K562 (cell line): ENCODE measurements around the gene KLK8. TPM values are rescaled to one million over a fixed set of nuclear protein-coding genes. Genes with fewer than 3 reads are reported as not detected.

Source experiments
- ATF2 ChIP-seq: sonication (generic); formaldehyde crosslinking; IDR thresholded peaks from 2 replicates; pipeline ENCODE4 v1.8.1; 2022; ENCODE audit warnings: missing genetic modification reagents
- ATF3 ChIP-seq, 2 experiments: fragments of 450-650 bp in 1 of 2; sonication (generic) in 1 of 2; formaldehyde crosslinking in 1 of 2; IDR thresholded peaks in 1 of 2; conservative IDR thresholded peaks in 1 of 2; 2 replicates each; pipeline versions ENCODE4 v1.6.1 to v1.8.1; 2016 to 2023; ENCODE audit warnings: mild to moderate bottlenecking in 2 of 2, moderate library complexity in 2 of 2, inconsistent platforms in 1 of 2, missing genetic modification reagents in 1 of 2
- CHD1 ChIP-seq: fragments of 200-600 bp; sonication (generic); IDR thresholded peaks from one replicate; pipeline ENCODE4 v1.6.1; 2012; ENCODE audit warnings: mild to moderate bottlenecking, moderate library complexity, low read length, inconsistent platforms
- CREB5 ChIP-seq: fragments of 250-450 bp; sonication (Bioruptor Pico); IDR thresholded peaks from 2 replicates; pipeline ENCODE4 v1.5.0; 2020; ENCODE audit warnings: mild to moderate bottlenecking
- CREM ChIP-seq: IDR thresholded peaks from 2 replicates; pipeline ENCODE4 v1.6.1; 2014; ENCODE audit warnings: antibody characterized with exemption, low read depth
- CUX1 ChIP-seq: fragments of 200-800 bp; sonication (Bioruptor generic); IDR thresholded peaks from 2 replicates; pipeline ENCODE4 v1.6.1; 2016; ENCODE audit warnings: missing genetic modification characterization, missing compliant biosample characterization
- DPF2 ChIP-seq: fragments of 450-650 bp; IDR thresholded peaks from 2 replicates; pipeline ENCODE4 v1.6.1; 2016
- ELF2 ChIP-seq: fragments of 250-450 bp; sonication (Bioruptor Pico); IDR thresholded peaks from 2 replicates; pipeline ENCODE4 v1.5.0; 2021; ENCODE audit warnings: mild to moderate bottlenecking
- FOXO4 ChIP-seq: fragments of 450-650 bp; formaldehyde crosslinking; IDR thresholded peaks from 2 replicates; pipeline ENCODE4 v1.4.0; 2020; ENCODE audit warnings: mild to moderate bottlenecking, moderate library complexity
- MYBL2 ChIP-seq, 2 experiments: fragments of 450-650 bp in 1 of 2; sonication (generic) in 1 of 2; formaldehyde crosslinking in 1 of 2; IDR thresholded peaks; 2 replicates each; pipeline versions ENCODE4 v1.6.1 to v1.8.1; 2017 to 2022; ENCODE audit warnings: borderline replicate concordance in 1 of 2, inconsistent platforms in 1 of 2, low read depth in 1 of 2, mild to moderate bottlenecking in 1 of 2, missing genetic modification reagents in 1 of 2, moderate library complexity in 1 of 2
- NR0B1 ChIP-seq: fragments of 450-650 bp; IDR thresholded peaks from one replicate; pipeline ENCODE4 v1.6.1; 2018; ENCODE audit warnings: mild to moderate bottlenecking, moderate library complexity; ENCODE audit not compliant: partially characterized antibody
- SNRNP70 ChIP-seq: fragments of 200-400 bp; formaldehyde crosslinking; optimal IDR thresholded peaks from 2 replicates; pipeline ENCODE3; 2017; ENCODE audit warnings: low read depth, low read length
- ZNF121 ChIP-seq: sonication (generic); formaldehyde crosslinking; conservative IDR thresholded peaks from 2 replicates; pipeline ENCODE4 v1.8.0; 2022; ENCODE audit warnings: missing genetic modification reagents
- ZNF79 ChIP-seq: fragments of 250-450 bp; sonication (Bioruptor Pico); IDR thresholded peaks from 2 replicates; pipeline ENCODE4 v1.4.0; 2020; ENCODE audit warnings: low read depth, mild to moderate bottlenecking, moderate library complexity
- polyA plus RNA-seq, 8 experiments: library from polyadenylated mRNA; depleted of rRNA in 4 of 8; stranded (reverse) in 5 of 8; unstranded in 3 of 8; fragments of >200 nt; fragmentation: Nextera tagmentation in 2 of 8; fragmentation: Illumina TruSeq in 1 of 8; extraction: Ambion mirVana in 2 of 8; extraction: Trizol in 1 of 8; gene quantifications; 2 replicates each; pipeline versions ENCODE4 v1.2.1 to v1.2.3, GENCODE V29; 2011 to 2014; ENCODE audit warnings: inconsistent platforms in 1 of 8, missing spikeins in 1 of 8
- total RNA-seq, 7 experiments: library from RNA; depleted of rRNA in 6 of 7; stranded (reverse); fragments of >200 nt in 6 of 7; fragmentation: Illumina TruSeq in 2 of 7; extraction: Trizol in 2 of 7; gene quantifications; 2 replicates each; pipeline versions ENCODE4 v1.2.1 to v1.2.3, GENCODE V29; 2011 to 2021; ENCODE audit warnings: low replicate concordance in 1 of 7

Gene KLK8
- total and polyA plus RNA-seq, 9 of the 15 experiments (the other 6 are each of a cell fraction or from before 2014, with no cell fraction given) = 0.37 to 1.7 (median 0.76) TPM

GRCh38 chr19:51027126-51027806 is 25.9 kb upstream of the KLK8 start (continued):
- TF ChIP-seq CREB5 (CRISPR knock-in tag) (no peak), DPF2 (no peak), SNRNP70 (no peak), ATF2 (CRISPR knock-in tag) (no peak), CUX1 (no peak), CREM (no peak), CHD1 (no peak), FOXO4 (CRISPR knock-in tag) (no peak), MYBL2 (IDR thresholded peaks at IDR 0.05; ENCODE audit: low read depth) (no peak), MYBL2 (CRISPR knock-in tag; IDR thresholded peaks at IDR 0.05; ENCODE audit: borderline replicate concordance) (no peak), ELF2 (CRISPR knock-in tag) (no peak), ZNF79 (CRISPR knock-in tag) (no peak), ATF3 (IDR thresholded peaks at IDR 0.05) (no peak), ATF3 (CRISPR knock-in tag; conservative IDR thresholded peaks at IDR 0.05) (no peak), NR0B1 (no peak), ZNF121 (CRISPR knock-in tag) (no peak)
